ACHN (cell line): ENCODE data around the gene CACNA1S.

Source experiments
- DNase-seq: peaks from one replicate; pipeline ENCODE4 v3.0.0-alpha.2; 2015
- in situ Hi-C: cut with HindIII; loops from 2 replicates; pipeline ENCODE4 v1.10.0; 2017; ENCODE audit warnings: low sequenced_read_pairs, low pct_ligation_motif_present, low pct_unique_long_range_greater_than_20kb

The CACNA1S gene

DNA sequence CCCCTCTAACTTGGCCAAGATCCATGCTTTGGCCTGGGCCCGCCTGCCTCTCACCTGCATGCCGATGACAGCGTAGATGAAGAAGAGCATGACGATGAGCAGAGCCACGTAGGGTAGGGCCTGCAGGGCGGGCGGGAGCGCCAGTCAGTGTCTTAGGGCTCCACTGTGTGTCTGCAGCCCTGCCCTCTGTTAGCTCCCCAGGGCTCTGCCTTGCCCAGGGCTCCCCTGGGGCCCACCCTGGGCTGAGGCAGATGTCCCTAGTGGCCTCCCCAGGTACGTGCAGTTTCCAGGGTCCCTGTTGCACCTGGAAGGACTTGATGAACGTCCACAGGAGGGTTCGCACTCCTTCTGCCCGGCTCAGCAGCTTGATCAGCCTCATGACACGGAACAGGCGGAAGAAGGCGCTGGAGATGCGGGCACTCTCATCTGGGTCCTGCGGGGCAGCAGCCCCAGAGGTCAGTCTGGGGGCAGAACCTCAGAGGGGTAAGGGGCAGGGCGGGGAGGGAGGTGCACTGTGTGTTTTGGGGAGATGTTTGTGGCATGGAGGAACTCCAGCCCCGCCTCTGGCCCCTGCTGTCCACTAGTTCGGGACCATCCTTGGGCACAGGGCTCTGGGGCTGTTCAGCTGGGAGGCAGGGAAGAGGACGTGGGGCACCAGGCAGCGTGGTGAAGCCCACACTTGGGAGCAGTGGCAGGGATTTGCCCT, 58.9 kb downstream of the CACNA1S start:
- DNase-seq: no peak
- in situ Hi-C loops: no loop called here

DNA sequence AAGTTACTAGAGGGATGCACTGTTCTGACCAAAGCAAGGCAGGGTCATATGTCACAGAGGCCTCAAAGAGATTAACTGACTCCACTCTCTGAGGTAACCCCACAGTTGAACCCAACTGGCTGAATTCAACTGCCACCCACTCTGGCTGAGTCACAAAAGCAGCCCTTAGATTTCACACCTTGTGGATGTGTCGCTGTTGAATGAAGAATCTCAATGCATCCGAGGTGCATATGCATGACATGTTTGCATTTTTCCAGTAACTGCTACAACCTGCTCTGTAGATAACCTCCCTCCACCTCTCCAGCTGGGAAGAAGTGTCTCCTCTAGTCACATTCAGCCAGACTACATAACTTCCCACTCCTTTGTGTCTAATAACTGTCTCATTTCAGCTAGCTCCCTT, 60.8 kb downstream of the CACNA1S start:
- in situ Hi-C loops: no loop called here

DNA sequence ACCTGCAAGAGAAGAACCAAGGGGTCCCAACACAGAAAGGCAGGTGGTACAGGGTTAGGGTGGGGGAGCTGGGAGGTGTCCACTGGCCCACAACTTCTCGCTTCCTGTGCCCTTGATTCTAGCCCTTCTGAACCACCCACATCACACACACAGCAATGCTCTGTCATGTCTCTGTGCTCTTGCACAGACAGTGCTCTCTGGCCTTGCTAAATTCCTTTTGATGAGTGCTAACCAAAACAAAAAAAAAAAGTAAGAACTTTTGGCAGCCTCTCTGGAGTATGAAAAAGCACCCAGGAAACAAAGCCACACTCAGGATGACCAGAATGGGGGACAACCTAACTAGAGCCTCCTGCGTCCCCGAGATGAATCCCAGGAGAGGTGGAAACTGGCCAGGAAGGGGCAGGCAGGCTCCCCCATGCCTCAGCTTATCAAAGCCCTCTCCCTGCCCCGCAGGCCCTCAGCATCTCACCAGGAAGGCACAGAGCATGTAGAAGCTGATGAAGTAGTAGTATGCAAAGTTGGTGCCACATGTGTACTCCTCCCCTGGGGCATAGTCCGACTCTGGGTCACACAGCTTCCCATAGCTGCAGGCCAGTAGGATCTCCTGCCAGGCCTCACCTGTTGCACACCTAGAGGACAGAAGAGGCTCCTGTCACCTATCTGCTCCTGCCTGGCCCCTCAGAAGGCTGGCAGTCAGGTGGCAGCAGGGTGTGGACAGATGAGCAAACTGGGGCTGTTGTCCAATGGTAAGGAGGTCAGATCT, 61.5 kb downstream of the CACNA1S start:
- in situ Hi-C loops: no loop called here
- no peak for DNase-seq

More for the DNA sequence above, 60.8 kb downstream of the CACNA1S start:
- no peak for DNase-seq

DNA sequence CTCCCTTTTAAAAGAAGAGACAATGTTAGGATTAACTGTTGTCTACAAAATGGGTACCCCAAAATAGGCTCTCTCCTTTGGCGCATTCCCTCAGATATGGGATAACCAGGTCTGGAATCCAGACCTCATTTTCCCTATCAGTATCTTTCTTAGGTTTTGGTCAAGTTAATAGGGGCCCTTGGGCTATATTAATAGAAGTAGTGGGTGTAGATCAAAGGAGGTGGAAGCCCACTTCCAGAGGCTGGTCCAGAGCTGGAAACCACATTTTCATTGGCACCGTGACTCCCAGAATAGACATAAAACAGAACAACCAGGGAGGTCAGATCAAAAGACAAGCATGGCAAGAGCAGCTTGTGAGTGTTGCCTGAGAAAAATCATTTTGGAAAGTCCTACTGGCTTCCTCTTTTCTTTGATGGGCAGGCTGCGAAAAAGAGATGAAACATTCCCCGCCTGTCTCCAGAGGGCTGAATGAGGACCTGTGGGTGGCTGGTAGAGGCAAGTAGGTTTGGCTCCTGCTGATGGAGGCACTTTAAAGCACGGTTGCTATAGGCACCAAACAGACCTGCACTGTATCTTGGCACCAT, 62.9 kb downstream of the CACNA1S start:
- in situ Hi-C loops: no loop called here

DNA sequence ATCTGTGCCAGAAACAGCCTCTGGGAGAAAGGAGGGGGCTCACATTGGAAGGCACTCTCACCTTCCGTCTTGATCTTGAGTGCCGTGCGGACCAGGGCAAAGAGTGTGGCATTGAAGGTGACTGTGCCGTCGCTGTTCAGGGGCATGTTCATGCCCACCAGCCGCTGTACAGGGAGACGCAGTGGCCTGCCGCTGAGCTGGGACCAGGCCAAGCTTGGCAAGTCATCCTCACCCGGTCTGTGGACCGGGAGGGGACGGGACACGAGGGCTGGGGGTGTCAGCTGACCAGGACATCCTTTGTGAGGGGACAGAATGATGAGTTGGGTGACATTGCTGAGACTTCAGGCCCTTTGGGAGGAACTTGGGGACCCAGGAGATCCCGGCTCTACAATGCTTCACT, 63.7 kb downstream of the CACNA1S start:
- no peak for DNase-seq
- in situ Hi-C loops: no loop called here

More for the DNA sequence above, 62.9 kb downstream of the CACNA1S start:
- no peak for DNase-seq

DNA sequence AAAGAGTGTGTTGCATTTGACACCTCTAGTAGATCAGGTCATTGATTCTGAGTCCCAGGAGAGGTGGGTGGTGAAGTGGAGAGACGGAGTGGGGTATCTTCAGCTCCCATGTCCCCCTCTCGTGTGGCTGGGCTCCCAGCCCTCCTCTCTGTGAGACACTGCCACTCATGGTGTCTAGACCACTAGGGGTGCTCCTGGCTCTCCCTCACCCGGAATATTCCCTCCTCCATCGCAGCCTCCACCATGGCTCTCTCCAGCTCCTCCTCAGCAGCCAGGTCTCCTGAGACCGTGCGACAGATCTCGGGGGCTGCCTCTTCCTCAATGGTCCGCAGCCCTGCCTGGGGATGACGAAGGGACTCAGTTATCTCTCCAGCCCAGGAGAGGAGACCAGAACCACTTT, 68.1 kb downstream of the CACNA1S start:
- DNase-seq: no peak
- in situ Hi-C loops: no loop called here

DNA sequence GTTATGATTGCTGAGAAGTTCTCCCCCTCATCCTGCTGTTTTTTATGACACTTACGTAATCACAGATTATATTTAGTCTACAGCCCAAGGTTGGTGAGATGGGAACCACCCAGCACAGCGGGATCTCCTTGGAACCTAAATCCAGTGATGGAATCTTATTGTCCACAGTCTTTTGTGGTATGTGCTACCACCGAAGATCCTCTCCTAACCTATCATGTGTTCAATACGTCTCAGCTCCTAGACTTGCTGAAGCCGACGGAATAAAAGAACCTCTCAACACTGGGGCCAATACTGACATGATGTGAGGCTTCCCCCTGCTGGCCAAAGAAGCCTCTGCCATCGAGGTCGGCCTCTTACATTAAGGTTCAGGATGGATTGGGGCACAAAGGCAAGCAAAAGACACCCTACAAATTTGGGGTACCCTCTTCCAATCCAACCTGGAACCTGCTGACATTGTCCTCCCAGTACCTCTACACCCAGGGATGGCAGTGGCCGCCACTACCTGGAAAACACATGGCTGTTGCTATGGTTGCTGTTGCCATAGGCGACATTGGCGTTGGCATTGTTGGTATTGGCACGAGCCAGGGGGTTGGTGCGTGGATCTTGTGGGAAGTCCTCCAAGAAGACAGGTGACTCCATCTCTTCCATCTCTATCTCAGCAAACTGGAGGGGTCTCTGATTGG, 69.3 kb downstream of the CACNA1S start:
- DNase-seq: peak; percentile 65
- in situ Hi-C loops: no loop called here

DNA sequence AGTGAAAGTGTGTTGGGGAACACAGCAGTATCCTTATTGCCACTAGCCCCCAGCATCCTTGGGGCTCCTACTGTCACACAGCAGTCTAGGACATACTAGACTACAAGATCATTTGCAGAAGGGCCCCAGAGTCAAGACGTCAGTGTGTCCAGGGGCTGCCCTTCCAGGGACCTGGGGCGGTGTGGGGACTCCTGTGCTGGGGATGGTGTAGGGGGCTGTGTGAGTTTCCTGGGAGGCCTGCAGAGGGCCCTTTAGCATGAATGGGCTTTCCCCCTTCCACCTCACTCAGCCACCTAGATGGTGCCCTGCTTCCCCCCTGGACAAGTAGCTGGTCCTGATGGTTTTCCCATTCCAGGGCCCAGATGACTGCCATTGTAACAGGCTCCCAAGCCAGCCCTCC, 71.2 kb downstream of the CACNA1S start:
- DNase-seq: no peak
- in situ Hi-C loops: no loop called here

DNA sequence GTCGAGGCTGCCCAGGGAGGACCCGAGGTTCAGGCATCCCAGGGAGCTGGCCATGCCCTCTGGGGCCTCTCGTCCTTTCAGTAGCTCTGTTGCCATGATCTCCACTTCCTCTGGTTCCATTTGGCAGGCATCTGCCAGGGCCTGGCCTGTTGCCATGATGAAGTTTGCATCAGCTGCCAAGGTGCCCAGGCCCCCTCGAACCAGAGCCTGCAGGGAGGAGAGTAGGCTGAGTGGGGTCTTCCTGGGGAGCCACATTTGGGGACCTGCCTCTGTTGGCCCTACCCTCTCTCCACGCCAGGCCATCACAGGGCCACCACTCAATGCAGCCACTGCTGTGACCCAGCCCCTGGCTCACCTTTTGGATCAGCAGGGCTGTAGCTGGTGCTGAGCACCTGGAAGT, 72.3 kb downstream of the CACNA1S start:
- in situ Hi-C loops: no loop called here

DNA sequence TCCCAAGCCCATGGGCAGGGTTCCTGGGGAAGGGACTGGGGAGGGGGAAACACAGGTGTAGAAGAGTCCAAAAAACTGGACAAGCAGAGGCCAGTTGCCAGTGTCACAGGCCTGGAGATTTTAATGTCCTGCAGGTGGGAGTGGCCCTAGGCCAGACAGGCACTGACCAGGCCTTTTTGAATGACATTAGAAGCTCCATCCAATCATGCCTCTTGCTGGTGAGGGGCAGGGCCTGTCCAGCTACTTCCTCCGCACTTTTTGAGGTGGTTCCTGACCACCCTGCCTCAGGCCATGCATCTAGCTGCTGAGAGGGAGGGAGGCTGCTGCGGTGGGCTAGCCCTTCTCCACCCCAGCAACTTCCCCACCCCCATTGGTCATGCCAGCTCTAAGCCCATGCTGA, 72.8 kb downstream of the CACNA1S start:
- in situ Hi-C loops: no loop called here
- no peak for DNase-seq

More for the DNA sequence above, 72.3 kb downstream of the CACNA1S start:
- no peak for DNase-seq

DNA sequence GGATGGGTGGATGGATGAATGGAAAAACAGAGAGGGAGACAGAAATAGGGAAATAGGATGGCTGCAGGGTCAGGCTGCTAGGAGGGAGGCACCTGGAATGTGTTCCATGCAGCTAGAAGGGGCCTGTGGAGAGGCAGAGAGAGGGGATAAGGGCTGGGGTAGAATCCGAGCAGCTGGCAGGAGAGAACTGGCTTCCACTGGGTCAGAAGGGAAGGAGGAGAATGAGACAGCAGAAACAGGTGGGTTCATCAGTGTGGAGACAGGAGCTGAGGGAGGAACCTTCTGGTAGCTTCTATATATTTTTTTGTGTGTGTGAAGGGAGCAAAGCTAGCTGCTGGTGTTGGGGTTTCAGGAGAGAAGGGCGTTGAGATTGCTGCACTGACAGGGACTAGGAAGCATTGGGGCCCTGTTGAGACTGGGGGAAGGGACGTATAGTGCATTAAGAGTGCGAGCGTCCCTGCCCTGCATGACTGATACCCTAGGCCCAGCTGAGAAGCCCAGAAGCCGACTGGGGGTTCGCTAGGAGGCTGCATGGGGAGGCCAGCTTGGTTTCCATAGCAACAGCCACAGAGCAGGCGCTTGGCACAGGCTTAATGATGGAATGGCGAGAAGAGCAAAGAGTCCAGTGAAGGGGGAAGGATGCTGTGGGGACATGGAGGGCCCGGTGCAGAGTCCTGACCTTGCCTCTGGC, 73.9 kb downstream of the CACNA1S start:
- in situ Hi-C loops: no loop called here
- DNase-seq: no peak

DNA sequence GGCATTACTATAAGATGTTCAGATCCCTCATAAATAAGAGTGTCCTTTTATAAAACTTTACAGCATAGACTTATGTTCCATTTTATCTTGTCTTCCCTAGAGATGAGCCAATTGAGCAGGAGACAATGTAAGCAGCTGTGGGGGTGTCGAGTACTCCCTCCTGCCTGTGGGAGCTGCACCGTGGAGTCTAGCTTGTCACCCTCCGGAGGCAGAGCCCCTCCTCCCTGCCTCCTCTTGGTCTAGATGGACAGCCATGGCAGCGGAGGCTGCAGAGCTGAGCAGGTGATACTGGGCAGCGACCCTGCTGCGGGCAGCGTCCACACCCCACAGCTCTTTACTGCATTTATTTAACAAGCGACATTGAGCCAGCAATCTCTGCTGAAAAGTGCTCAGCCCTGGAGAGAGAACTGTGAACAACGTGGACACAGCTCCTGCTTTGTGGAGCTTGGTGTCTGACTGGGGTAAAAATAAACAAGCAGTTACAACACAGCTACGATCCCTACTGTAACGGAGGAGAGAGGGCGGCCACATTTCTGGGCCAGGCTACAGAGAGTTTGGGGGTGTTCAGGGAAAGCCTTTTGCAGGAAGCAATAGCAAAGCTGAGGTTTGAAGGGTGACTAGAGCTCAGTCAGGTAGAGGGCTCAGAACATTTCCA, 75.9 kb downstream of the CACNA1S start:
- in situ Hi-C loops: no loop called here
- no peak for DNase-seq

DNA sequence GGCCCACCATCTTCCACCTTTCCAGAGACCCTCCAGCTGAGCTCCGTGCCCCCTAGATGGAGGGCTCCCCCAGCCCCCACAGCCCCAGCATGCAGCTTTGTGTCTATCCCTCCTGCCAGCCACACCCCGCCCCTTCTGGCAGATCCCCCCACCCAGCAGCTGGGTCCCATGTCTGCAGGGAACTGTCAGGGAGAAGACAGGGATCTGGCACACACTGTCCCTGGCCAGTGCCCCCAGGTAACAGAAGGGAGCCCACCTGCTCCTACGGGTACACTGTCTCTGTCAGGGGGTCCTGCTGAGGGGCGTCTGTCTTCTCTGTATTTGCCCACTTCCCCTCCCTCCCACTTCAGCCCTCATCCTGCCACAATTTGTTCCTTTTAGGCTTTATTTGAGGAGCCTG, 77.6 kb downstream of the CACNA1S start:
- in situ Hi-C loops: no loop called here
- no peak for DNase-seq

DNA sequence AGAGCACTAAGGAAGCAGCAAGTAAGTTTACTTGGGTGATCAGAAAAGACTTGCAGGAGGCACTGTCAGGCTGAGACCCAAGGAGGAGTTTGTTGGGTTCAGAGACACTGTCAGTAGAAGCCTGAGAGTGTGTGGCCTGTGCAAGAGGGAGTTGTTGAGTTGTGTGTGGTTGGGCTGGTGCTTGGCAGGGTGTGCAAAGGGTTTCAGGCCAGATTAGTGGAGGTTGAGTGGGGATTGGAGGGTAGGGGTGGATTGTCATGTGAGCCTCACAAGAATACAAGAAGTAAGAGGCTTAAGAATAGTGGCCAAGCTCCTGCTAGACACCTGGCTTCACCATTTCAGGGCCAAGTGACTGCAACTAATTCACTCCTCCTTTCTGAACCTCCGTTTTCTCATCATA, 79.8 kb downstream of the CACNA1S start:
- in situ Hi-C loops: no loop called here
- DNase-seq: no peak

DNA sequence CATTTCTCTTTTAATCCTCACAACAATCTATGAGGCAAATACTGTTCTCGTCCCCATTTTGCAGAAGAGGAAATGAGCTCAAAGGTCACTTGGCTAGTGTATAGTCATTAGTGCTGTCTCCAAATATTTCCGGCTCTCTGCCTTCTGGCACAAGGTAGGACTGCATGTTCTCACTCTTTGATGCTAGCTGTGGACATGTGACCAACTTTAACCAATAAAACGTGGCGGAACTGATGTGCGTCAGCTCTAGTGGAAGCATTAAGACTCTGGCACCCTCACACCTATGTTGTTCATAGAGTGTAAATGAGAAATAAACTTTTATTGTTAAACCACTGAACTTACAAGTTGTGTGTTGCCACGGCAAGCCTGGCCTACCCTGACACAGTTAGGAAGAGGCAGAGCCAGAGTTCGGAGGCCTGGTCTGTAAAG, 83.8 kb downstream of the CACNA1S start:
- in situ Hi-C loops: no loop called here
- DNase-seq: no peak

DNA sequence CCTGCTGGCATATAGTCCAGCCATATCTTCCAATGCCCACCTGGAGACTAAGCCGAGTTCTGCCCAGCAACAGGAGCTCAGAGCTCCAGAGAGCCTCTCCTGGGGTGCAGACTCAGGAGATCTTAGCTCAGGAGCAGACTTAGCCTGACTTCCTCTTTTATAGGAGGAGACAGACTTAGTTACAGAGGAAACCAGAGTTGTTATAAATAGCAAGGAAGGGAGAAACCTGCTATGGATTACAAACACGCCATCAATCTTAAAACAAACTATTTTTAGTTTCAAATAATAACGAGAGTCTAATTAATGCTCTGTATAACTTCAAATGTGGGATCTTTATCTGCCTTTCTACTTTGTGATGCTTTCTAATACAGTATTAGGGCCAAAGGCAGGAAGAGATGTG, 85.4 kb downstream of the CACNA1S start:
- in situ Hi-C loops: no loop called here
- no peak for DNase-seq

DNA sequence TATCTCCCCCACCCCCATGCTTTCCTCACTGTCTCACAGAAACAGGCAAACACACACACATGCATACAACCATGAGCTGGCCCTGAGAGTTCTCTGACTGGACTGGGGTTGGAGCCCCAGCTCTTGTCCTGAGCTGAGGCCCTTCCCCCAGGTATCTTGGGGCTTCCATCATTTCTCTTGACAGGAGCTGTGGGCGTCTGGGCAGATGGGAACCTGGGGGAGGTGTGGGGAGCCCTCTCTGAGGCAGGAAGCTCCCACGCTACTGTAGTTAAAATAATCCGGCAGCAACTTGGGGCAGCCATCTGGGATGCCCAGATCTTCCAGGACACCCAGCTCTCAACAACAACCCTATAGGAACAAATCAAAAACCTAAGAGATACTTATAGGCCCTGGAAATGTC, 86.0 kb downstream of the CACNA1S start:
- in situ Hi-C loops: no loop called here

DNA sequence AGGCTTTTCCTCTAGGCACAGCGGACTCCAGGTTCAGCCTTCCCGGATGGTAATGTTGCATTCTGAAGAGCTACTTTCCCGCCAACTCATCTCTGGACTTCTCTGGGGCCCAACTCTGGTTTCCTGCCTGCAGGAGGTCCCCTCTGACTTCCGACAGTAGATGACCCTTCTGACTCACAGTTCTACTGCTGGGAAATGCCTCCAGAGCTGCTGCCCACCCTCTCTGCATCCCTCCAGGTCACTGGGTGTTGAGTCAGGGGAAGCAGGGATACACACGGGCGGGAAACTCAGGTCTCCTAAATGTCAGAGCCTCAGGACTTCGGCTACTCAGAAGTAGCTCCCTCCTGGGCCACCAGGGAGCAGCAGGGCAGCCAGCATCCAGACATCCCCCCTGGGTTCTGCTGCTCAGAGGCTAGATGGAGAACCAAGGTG, 86.6 kb downstream of the CACNA1S start:
- in situ Hi-C loops: no loop called here
- DNase-seq: peak; percentile 41

More for the DNA sequence above, 86.0 kb downstream of the CACNA1S start:
- DNase-seq: no peak
